ENCODE results near the gene TMEM158. TPM values are rescaled to one million over a fixed set of nuclear protein-coding genes. Genes with fewer than 3 reads are reported as not detected.
A peak's percentile ranks its signal among the peaks of the same experiment; 100 is the strongest.

TMEM158 gene
- total RNA-seq = under 1 TPM; 0.44 to 0.56 TPM
- long read RNA-seq = 0 reads

- DNase-seq = peak; percentile 85
- ATAC-seq = peak; percentile 95 to 97
- intact Hi-C loops (cut with DNase I) = loop anchor here in 1 of 2 donors (10.0 kb wide), 1 partner anchor 428 kb away; no protein-coding TSS in a partner anchor
These were observed at the start of gene TMEM158 for GRCh38 chr3:45226206-45226915. Gene TMEM158 (minus strand): TSS chr3:45226287. CDS start chr3:45226027, 260 bp downstream.

- no peak for ATAC-seq
- intact Hi-C loops (cut with DNase I) = no loop called here
- no peak for DNase-seq
These were observed 49.1 kb upstream of the TMEM158 start for GRCh38 chr3:45275006-45275704.

GRCh38 chr3:45273681-45274515, 47.8 kb upstream of the TMEM158 start:
- ATAC-seq (no peak), DNase-seq (no peak)
- intact Hi-C loops (cut with DNase I) = no loop called here

- ATAC-seq (no peak), DNase-seq (no peak)
- intact Hi-C loops (cut with DNase I) = no loop called here
These were observed 46.9 kb upstream of the TMEM158 start for GRCh38 chr3:45272828-45273470.

- no peak for DNase-seq
- ATAC-seq = no peak
- intact Hi-C loops (cut with DNase I) = no loop called here
These were observed 46.1 kb upstream of the TMEM158 start for GRCh38 chr3:45272032-45272810.

- ATAC-seq (no peak), DNase-seq (no peak)
- intact Hi-C loops (cut with DNase I) = no loop called here
These were observed 43.9 kb upstream of the TMEM158 start for GRCh38 chr3:45269952-45270351.

GRCh38 chr3:45267097-45267496, 41.0 kb upstream of the TMEM158 start:
- ATAC-seq = no peak

GRCh38 chr3:45261333-45262110, 35.4 kb upstream of the TMEM158 start:
- ATAC-seq (no peak), DNase-seq (no peak)
- intact Hi-C loops (cut with DNase I) = no loop called here

More at GRCh38 chr3:45267097-45267496, 41.0 kb upstream of the TMEM158 start:
- no peak for DNase-seq
- intact Hi-C loops (cut with DNase I) = no loop called here

- ATAC-seq (no peak), DNase-seq (no peak)
- intact Hi-C loops (cut with DNase I) = no loop called here
These were observed 33.0 kb upstream of the TMEM158 start for GRCh38 chr3:45259133-45259532.

- ATAC-seq (no peak), DNase-seq (no peak)
- intact Hi-C loops (cut with DNase I) = no loop called here
These were observed 32.2 kb upstream of the TMEM158 start for GRCh38 chr3:45258317-45258716.

GRCh38 chr3:45253316-45253715, 27.2 kb upstream of the TMEM158 start:
- no peak for DNase-seq
- ATAC-seq = no peak
- intact Hi-C loops (cut with DNase I) = no loop called here

- ATAC-seq (no peak), DNase-seq (no peak)
- intact Hi-C loops (cut with DNase I) = no loop called here
These were observed 26.7 kb upstream of the TMEM158 start for GRCh38 chr3:45252826-45253225.

- DNase-seq = no peak
- no peak for ATAC-seq
- intact Hi-C loops (cut with DNase I) = no loop called here
These were observed 23.3 kb upstream of the TMEM158 start for GRCh38 chr3:45249391-45249790.

- ATAC-seq (no peak), DNase-seq (no peak)
- intact Hi-C loops (cut with DNase I) = no loop called here
These were observed 20.2 kb upstream of the TMEM158 start for GRCh38 chr3:45246241-45246640.

- DNase-seq = no peak
- intact Hi-C loops (cut with DNase I) = no loop called here
- no peak for ATAC-seq
These were observed 18.3 kb upstream of the TMEM158 start for GRCh38 chr3:45244356-45244755.

- DNase-seq (no peak), ATAC-seq (no peak)
- intact Hi-C loops (cut with DNase I) = no loop called here
These were observed 15.1 kb upstream of the TMEM158 start for GRCh38 chr3:45241206-45241605.

GRCh38 chr3:45240292-45240691, 14.2 kb upstream of the TMEM158 start:
- DNase-seq = no peak
- intact Hi-C loops (cut with DNase I) = no loop called here
- no peak for ATAC-seq

GRCh38 chr3:45239254-45239653, 13.2 kb upstream of the TMEM158 start:
- no peak for ATAC-seq
- DNase-seq = no peak
- intact Hi-C loops (cut with DNase I) = no loop called here
